Measurements from ENCODE around the gene GTPBP2.

The GTPBP2 gene

GRCh38 chr6:43582911-43583310, 46.2 kb downstream of the GTPBP2 start:
- DNase-seq (ENCODE audit: extremely low read depth in 1 of 2, low read depth in 1 of 2) = no peak

- no peak for DNase-seq (ENCODE audit: extremely low read depth in 1 of 2, low read depth in 1 of 2)
These were observed 49.9 kb downstream of the GTPBP2 start for GRCh38 chr6:43579171-43579570.

GRCh38 chr6:43578748-43579147, 50.3 kb downstream of the GTPBP2 start:
- no peak for DNase-seq (ENCODE audit: extremely low read depth in 1 of 2, low read depth in 1 of 2)

GRCh38 chr6:43575772-43576551, 53.1 kb downstream of the GTPBP2 start, which contains the start of the genes POLH and XPO5:
Gene POLH (plus strand): TSS chr6:43576185. CDS start chr6:43582320, 6,135 bp downstream.
Gene XPO5 (minus strand): TSS chr6:43576038. CDS start chr6:43575864, 174 bp downstream.
- DNase-seq (ENCODE audit: extremely low read depth in 1 of 2, low read depth in 1 of 2) = peak; percentile 75 to 87

GRCh38 chr6:43575105-43575771, 53.8 kb downstream of the GTPBP2 start:
- no peak for DNase-seq (ENCODE audit: extremely low read depth in 1 of 2, low read depth in 1 of 2)

- DNase-seq (ENCODE audit: extremely low read depth in 1 of 2, low read depth in 1 of 2) = no peak
These were observed 57.0 kb downstream of the GTPBP2 start for GRCh38 chr6:43572015-43572414.

GRCh38 chr6:43570876-43571441, 58.1 kb downstream of the GTPBP2 start:
- DNase-seq (ENCODE audit: extremely low read depth in 1 of 2, low read depth in 1 of 2) = no peak

All from activated CD8-positive, alpha-beta memory T cell treated with anti-CD3 and anti-CD28 coated beads for 1 hour (primary cell).